Measurements from ENCODE around the gene DUSP9.

DUSP9 gene

DNA sequence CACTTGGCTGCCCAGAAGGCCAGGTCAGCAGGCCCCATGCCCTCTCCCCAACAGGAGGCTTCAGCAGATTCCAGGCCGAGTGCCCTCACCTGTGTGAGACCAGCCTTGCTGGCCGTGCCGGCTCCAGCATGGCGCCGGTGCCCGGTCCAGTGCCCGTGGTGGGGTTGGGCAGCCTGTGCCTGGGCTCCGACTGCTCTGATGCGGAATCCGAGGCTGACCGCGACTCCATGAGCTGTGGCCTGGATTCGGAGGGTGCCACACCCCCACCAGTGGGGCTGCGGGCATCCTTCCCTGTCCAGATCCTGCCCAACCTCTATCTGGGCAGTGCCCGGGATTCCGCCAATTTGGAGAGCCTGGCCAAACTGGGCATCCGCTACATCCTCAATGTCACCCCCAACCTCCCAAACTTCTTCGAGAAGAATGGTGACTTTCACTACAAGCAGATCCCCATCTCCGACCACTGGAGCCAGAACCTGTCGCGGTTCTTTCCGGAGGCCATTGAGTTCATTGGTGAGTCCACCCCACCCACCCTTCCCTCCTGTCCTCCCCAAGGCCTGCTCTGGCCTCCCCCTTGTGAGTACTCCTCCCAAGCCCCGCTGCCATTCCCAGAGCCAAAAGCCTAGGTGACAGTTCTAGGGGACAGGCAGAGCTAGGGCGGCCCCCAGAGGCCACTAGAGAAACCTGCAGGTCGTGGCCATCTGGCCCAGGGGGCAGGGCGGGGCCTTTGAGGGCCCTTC is 2.3 kb downstream of the DUSP9 start:
- peak; percentile 14 to 32 for DNase-seq

DNA sequence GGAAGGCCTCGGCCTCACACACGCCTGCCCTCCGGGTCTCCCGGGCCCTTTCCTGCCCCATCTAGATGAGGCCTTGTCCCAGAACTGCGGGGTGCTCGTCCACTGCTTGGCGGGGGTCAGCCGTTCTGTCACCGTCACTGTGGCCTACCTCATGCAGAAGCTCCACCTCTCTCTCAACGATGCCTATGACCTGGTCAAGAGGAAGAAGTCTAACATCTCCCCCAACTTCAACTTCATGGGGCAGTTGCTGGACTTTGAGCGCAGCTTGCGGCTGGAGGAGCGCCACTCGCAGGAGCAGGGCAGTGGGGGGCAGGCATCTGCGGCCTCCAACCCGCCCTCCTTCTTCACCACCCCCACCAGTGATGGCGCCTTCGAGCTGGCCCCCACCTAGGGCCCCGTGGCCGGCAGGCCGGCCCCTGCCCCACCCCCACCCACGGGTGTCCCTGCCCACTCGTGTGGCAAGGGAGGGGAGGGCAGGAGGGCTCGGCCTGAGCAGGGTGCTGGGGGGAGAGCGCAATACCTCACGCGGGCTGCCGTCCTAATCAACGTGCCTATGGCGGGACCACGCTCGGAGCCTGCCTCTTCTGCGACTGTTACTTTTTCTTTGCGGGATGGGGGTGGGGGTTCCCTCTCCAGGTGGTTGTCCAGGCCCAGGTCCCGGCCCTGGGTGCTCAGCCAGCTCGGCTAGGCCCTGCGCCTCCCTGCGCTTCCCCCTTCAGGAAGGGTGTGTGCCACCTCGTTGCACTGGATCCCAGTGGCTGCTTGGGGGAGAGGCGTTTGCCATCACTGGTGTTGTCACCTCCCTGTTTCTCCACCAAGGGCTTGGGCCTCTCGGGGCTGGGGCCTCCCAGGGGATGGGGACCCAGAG is 3.1 kb downstream of the DUSP9 start:
- DNase-seq, result no peak

DNA sequence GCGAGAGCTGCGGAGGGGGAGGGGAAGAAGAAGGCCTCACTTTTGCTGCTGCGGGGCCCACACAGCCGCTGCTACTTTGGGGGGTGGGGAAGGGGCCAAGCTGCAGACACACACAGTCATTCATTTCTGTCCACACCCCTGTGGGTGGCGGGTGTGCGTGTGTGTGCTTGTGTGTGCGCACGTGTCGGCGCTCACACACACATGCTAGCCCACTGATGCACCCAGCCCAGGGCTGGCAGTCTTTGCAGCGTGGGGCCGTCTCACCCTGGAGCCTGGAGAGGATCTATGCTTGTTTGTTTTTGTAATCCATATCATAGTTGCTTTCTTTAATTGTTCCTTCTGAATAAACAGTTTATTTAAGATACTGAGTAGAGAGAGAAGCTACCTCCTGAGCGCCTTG is 4.0 kb downstream of the DUSP9 start:
- no peak for DNase-seq

DNA sequence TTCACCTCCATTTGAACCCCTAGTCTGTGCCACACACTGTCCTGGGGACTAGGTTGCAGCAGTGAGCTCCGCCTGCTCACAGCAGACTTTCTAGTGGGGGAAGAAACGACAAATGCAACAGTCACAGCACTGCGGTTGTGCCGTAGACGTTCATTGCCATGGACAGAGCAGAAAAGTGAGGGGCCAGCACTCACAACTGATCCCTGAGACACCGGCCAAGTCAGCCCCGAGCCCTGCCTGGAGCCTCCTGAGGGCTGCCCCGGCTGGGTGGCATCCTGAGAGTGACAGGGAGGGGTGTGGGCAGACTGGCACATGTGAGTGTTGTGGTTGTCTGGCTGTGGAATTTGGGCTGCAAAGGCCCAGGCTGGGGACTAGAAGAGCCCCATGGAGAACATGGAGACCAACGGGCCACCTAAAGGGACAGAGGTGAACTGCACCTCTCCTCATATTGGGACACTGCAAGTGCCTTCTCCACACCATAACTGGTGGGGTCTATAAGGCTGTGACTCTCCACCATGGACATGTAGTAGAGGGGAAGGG is 4.6 kb downstream of the DUSP9 start:
- DNase-seq, result no peak

DNA sequence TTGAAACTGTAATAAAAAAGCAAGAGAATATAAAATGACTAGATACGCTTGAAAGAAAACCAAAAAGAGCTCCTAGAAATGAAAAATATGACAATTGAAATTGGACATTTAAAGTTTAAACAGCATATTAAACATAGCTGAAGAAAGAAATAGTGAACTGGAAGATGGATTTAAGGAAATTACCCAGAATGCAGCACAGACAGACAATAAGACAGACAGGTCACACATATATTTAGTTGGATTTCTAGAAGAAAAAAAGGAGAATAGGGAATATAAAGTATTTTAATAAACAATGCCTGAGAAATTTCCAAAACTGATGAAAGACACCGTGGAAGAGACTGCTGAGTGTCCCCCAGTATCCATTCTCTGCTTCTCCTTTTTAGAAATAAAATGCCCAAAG is 6.6 kb downstream of the DUSP9 start:
- no peak for DNase-seq

DNA sequence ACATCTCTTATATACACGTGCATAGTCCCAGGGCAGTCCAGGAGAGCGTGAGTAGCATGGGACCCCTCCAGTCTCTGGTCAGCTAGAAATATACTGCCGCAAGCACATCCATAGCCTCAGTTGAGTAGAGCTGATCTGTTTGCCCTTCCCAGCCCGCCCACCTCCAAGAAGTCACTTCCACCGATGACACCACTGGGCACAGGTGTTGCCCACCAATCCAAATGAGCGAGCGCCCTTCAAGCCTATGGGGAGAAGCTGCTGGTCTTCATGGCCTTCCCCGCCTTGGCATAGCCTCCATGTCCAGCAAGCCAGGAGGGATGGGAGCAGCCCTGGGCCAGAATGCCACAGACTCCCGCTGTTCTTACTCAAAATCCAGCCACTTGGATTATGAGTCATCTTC is 10.2 kb downstream of the DUSP9 start:
- no peak for DNase-seq

DNA sequence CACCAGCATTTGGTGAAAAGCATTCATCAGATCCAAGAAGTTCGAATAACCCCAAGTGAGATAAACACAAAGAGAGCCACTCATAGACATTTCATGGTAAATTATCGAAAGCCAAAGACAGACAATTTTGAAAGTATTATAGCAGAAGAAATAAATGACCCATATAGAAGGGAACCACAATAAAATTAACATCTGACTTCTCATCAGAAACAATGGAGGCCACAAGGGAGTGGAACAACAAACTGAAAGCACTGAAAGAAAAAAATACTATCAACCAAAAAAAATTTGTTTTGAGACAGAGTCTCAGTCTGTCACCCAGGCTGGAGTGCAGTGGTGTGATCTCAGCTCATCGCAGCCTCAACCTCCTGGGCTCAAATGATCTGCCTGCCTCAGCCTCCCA is 12.3 kb downstream of the DUSP9 start:
- DNase-seq, result no peak

DNA sequence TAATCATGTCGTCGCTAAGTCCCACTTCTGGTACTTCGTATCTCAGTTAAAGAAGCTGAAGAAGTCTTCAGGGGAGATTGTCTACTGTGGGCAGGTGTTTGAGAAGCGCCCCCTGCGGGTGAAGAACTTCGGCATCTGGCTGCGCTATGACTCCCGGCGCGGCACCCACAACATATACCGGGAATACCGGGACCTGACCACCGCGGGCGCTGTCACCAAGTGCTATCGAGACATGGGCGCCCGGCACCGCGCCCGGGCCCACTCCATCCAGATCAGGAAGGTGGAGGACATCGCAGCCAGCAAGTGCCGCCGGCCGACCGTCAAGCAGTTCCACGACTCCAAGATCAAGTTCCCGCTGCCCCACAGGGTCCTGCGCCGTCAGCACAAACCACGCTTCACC is 15.3 kb downstream of the DUSP9 start:
- no peak for DNase-seq

DNA sequence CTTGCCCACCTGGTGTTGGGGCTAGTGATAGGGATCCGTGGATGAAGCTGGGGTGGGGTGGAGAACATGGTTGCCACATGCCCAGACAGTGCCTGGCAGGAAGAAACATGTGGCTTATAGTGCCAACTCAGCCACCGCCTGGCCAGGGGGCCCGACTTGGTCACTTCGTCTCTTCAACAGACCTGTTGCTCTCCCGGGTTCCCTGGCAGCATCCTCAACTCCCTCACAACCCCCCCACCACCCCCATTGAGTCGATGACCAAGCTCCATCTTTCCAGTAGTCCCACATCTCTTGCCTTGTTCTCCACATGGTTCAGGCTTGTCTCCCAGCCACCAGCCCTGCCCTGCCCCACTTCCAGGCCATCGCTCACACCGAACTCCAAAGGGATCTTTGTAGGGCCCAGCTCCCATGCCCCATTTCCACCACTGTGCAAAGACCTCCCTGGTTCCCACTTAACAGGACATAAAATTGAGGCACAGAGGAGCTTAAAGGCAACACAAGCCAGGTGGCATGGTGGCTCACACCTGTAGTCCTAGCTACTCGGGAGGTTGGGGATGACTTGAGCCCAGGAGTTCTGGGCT is 18.8 kb downstream of the DUSP9 start:
- DNase-seq, result no peak

DNA sequence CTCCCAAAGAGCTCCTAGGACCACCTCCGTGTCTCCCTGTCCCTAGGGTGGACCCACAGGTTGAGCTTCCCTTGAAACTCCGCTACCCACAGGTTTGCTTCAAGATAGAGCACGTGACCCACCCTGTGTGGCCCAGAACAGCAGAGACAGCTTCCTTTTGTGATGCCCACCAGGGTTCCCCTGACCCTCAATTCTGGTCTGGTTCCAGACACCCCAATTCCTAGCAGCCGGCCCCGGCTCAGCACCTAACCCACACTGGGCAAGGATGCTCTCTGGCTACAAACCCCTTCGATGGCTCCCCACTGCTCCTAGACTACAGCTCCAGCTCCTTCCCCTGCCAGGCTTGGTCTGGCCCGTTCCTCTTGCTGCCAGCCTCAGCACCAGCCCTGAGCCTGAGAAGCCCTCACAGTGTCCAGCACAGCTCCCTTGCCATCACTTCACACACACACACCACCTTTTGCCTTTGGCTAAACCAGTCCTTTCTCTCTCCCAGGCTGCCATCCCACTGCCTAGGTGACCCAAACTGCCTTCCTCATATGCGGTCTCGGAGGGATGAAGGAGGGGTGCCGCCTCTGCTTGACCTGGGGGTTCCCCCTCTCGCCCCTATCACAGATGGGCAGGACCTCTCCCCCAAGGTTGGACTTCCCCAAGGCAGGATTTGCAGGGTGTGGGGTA is 20.4 kb downstream of the DUSP9 start:
- no peak for DNase-seq

DNA sequence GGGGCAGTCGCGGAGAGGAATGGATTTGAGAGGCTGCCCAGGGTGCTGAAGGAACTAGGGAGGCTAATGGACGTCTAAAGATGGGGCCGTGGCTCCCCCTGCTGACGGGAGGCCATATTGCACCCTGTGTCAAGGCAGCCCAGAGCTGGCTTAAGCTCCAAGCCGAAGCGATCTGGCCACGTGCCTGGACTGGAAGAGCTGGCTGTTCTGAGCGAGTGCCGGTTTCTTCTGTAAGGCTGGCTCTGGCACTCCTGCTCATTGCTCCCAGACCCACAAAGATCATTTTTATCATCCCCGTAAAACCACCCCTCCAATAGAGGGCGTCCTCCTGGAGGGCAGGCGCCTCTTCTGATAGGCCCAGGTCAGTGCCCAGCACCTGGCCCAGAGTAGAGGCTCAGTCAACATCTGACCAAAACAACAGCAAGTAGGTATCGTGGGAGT is 21.0 kb downstream of the DUSP9 start:
- DNase-seq, result peak; percentile 71 to 85

DNA sequence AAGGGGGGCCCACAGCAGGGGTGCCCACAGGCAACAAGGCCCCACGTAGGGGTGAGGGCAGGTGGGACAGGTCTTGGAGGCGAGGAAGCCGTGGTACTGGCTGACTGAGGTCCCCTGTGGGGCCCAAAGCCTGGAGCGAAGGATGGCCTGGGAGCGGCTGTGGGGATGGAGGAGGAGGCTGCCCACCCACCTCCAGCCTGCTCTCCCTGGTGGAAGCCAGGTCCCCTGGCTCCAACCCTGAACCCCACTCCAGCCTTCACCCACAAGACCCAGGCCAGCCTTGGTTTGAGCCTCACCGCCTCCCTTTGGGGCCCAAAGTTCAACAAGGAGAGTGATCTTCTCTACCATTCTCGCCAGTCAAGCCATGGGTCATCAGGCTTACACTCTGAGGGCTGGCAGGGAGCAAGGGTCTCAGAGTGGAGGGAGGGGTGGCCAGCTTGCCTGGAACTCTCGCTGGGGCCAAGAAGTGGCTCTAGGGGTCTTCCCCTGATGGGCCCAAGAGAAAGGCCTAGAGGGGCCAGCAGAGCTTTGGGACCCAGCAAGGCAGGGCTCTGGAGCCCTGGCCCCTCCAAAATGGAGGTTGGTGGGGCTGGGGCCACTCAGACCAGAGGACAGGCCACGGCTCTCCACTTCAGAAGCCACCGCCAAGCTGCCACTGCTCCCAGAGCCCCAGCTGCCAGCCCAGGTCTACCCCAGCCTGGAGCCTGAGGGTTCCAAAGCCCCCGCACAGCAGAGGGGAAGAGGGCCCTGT is 21.6 kb downstream of the DUSP9 start:
- no peak for DNase-seq

DNA sequence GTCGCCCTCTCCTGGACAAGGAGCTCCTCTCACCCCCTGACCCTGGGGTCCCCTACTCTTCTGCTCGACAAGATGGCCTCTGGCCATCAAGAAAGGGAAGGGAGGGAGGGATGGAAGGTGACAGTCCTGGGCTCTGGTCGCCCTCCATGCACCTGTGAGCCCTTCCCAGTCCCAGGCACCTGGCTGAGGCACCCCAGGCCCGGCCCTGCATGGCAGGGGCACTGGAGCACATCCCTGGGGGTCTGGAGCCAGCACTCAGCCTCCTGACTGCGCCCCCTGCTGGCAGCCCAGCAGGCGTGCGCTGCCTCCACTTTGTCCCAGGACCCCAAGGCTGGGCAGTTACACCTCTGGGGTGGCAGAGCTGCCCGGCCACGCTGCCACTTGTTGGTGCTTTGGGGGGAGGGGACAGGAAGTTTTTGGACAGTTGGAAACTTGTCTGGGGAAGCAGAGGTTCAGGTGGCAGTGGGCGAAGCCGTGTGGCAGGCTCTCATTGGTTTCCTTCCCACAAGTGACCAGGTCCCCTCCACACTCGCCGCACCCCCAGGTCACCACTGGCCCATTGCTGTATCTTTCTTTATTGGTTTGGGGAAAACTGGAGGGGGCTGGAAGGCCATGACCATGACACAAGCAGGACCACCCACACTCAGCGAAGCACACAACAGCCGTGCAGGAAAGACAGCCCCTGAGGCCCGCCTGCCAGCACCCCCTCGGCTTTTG is 22.3 kb downstream of the DUSP9 start:
- DNase-seq, result no peak

DNA sequence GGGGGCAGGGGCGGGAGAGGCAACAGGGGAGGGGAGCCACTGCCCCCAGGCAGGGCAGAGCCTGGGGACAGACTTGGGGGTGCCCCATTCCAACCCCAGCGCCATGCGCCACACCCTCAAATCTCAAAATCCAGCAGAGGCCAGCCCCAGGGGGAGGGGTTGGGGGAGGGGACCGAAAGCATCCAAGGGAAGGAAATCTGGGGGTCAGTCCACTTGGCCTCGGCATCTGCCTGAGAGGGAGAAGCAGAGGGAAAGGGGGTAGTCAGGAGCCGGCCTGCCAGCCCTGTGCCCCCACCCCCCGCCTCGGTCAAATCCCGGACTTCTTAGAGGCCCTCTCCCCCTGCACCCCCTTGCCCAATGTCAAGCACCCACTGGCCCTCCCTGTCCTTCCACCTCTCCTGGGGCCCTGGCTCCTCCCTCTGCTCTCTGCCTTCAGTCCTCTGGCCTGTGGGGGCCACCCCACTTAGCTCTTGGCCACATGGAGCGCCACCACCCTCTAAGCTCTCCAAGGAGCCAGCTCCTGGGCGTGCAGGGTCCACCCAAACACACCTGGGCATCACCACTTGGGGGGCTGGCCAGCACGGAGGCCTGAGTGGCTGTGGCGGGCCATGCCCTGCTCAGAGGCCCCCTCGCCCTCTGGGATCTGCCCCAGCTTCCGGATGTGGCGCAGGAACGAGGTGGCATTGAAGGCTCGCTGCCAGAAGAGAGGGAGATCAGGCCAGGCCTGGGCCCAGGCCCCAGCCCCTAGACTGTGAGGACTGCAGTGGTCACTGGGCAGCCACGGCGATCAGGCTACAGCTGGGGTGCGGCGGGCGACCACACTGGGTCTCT is 23.1 kb downstream of the DUSP9 start:
- DNase-seq, result no peak

DNA sequence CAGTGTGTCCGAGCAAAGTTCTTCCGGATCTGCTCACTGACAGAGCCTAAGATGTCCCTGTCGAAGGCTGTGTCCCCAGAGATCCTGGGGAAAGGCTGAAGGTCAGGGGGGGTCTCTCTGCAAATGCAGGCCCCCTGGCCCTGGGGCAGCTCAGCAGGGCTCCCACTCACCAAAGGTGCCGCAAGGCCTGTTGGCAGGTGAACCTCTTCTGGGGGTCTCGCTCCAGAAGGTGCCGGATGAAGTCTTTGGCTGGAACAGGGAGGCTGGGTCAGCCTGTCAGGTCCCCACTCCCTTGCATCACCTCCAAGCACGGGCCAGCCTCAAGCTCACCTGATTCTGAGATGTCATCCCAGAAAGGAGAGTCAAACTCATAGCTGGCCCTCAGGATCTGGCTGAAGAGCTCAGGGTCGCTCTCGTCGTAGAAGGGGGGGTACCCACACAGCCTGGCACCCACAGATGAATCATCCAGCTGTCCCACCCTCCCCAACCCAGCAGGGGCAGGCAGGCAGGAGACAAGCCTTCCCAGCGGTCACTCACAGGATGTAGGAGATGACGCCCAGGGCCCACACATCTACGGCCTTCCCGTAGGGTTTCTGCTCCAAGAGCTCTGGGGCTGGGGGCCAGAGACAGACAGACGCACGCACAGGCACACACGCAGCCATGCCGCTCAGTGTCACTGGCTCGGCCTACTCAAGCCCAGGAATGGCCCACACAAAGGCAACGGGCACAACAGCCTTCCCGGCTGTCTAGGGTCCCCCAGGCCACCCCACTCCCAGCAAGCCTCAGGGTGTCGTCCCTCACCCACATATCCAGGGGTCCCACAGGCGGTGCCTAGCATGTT is 24.0 kb downstream of the DUSP9 start:
- DNase-seq, result no peak

DNA sequence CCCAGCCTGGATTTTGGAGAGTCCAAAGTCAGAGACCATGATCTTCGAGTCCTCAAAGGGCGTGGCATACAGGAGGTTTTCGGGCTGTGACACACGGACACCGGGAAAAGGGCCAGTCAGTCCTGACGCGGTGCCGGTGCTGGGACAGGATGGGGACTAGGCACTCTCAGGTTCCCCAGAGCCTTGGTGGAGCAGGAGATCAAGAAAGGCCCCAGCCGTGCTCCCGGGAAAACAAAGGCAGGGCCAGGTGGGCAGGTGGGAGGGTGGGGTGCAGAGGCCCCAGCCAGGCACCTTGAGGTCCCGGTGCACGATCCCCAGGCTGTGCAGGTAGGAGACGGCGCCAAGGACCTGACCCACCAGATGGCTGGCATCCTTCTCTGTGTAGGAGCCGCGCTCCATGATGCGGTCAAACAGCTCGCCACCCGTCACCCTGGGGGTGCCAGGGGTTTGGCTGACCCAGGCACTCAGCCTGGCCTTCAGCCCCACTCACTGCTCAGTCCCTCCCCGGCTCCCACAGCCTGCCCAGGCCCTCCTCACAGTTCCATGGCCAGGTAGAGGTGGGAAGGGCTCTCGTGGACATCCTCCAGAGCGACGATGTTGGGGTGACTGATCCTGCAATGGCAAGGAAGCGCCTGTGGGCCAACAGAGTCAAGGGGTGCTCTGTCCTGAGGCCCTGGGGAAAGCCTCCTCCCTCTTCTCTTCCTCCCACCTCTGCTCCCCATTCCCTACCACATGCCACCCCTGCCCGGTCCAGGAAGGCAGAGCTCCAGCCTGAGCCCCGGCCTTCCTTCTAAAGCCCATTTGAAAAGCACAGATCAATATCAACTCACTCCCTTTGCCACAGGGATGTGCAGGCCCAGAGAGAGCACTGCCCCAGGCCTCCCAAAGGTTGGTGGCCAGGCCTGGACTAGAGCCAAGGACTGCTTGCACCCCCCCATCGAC is 24.9 kb downstream of the DUSP9 start:
- no peak for DNase-seq

DNA sequence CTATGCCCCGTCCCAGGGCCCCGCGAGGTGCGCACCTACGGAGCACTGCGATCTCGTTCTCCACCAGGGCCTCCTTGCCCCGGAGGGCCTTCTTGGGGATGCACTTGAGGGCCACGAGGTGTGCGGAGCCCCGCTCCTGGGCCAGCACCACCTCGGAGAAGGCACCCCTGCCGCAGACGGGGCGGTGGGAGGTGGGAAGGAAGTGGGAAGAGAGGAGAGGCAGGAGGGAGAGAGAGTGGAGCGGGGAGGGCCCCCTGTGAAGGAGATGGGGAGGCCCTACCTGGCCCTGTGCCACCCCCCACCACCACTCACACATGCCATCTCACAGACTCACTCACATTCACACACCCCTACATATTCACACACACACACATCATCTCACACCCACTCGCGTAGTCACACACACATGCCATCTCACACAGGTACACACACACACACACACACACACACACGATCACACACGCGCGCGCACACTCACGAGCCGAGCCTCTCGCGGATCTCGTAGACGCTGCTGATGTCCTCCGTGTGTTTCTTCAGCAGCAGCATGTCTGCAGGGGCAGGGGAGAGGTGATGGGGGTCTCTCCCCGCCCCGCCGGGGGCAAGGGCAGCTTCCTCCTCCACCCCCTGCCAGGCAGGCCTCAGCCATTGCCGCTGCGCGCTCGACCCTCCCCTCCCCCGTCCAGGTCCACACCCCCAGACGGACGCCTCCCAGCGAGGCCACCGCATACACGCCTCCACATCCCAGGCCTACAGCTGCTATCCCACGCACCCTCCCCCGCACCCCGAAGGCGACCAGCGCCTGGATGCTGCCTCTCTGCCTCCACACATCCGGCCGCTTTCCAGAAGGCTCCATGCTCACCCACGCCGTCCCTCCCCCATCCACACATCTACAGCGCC is 25.8 kb downstream of the DUSP9 start:
- DNase-seq, result no peak
